ENCODE results near the gene ADGRF1. TPM values are rescaled to one million over a fixed set of nuclear protein-coding genes. Genes with fewer than 3 reads are reported as not detected.

ADGRF1 gene
- total RNA-seq, 4 donors from 2014 or later = not detected

- Histone ChIP-seq H3K27me3 (no peaks in the 10 kb centered on the region), H3K9me3 (no peaks in the 10 kb centered on the region), H3K27ac (peak overlapping the region in 1 of 4 donors; percentile 3), H3K36me3 (no peaks in the 10 kb centered on the region), H3K4me1 (peaks cover 26 to 27% of the 10 kb centered on the region in 2 donors), H3K4me3 (no peak overlapping the region)
- DNase-seq (no peak), ATAC-seq (no peak)
- in situ Hi-C loops (cut with MboI; ENCODE audit: low sequenced_read_pairs in 4 of 4) = no loop called here
- TF ChIP-seq CTCF (IDR thresholded peaks at IDR 0.05 in 4 of 5, conservative IDR thresholded peaks at IDR 0.05 in 1 of 5) (no peak), POLR2A (IDR thresholded peaks at IDR 0.05) (no peak)
- intact Hi-C loops (cut with DNase I; ENCODE audit: low total_unique reads) = no loop called here
Observed at GRCh38 chr6:47034421-47034820, 7.7 kb downstream of the ADGRF1 start.

- Histone ChIP-seq H3K27me3 (no peaks in the 10 kb centered on the region), H3K9me3 (no peaks in the 10 kb centered on the region), H3K4me3 (no peak overlapping the region), H3K27ac (peak overlapping the region in 1 of 4 donors; percentile 2), H3K4me1 (peaks cover 26 to 27% of the 10 kb centered on the region in 2 donors), H3K36me3 (no peaks in the 10 kb centered on the region)
- DNase-seq (no peak), ATAC-seq (no peak)
- TF ChIP-seq POLR2A (IDR thresholded peaks at IDR 0.05) (no peak), CTCF (IDR thresholded peaks at IDR 0.05 in 4 of 5, conservative IDR thresholded peaks at IDR 0.05 in 1 of 5) (no peak)
- intact Hi-C loops (cut with DNase I; ENCODE audit: low total_unique reads) (no loop called here), in situ Hi-C loops (cut with MboI; ENCODE audit: low sequenced_read_pairs in 4 of 4) (no loop called here)
Observed at GRCh38 chr6:47032974-47033765, 9.0 kb downstream of the ADGRF1 start.

GRCh38 chr6:47031656-47032055, 10.5 kb downstream of the ADGRF1 start:
- Histone ChIP-seq H3K27ac (no peak overlapping the region), H3K36me3 (no peaks in the 10 kb centered on the region), H3K4me3 (no peak overlapping the region), H3K9me3 (no peaks in the 10 kb centered on the region), H3K4me1 (peaks cover 26 to 27% of the 10 kb centered on the region in 2 donors), H3K27me3 (no peaks in the 10 kb centered on the region)
- TF ChIP-seq POLR2A (IDR thresholded peaks at IDR 0.05) (no peak), CTCF (IDR thresholded peaks at IDR 0.05 in 4 of 5, conservative IDR thresholded peaks at IDR 0.05 in 1 of 5) (no peak)
- ATAC-seq = no peak
- intact Hi-C loops (cut with DNase I; ENCODE audit: low total_unique reads) = no loop called here
- DNase-seq = no peak
- in situ Hi-C loops (cut with MboI; ENCODE audit: low sequenced_read_pairs in 4 of 4) = no loop called here

GRCh38 chr6:47029865-47030561, 12.1 kb downstream of the ADGRF1 start:
- ATAC-seq (no peak), DNase-seq (no peak)
- no peak for TF ChIP-seq POLR2A (IDR thresholded peaks at IDR 0.05)
- no peak for TF ChIP-seq CTCF (IDR thresholded peaks at IDR 0.05 in 4 of 5, conservative IDR thresholded peaks at IDR 0.05 in 1 of 5)
- no peaks in the 10 kb centered on the region for H3K36me3 ChIP-seq
- no peak overlapping the region for H3K27ac ChIP-seq
- no peaks in the 10 kb centered on the region for H3K27me3 ChIP-seq
- no peak overlapping the region for H3K4me3 ChIP-seq
- intact Hi-C loops (cut with DNase I; ENCODE audit: low total_unique reads) = no loop called here
- in situ Hi-C loops (cut with MboI; ENCODE audit: low sequenced_read_pairs in 4 of 4) = no loop called here
- no peaks in the 10 kb centered on the region for H3K9me3 ChIP-seq
- H3K4me1 ChIP-seq = peaks cover 21 to 24% of the 10 kb centered on the region in 2 donors
